Activated CD4-positive, alpha-beta T cell treated with anti-CD3 and anti-CD28 coated beads for 48 hours (primary cell): ENCODE data around the gene AXIN1.

ENCODE experiments used
- DNase-seq: peaks from one replicate; pipeline ENCODE4 v3.0.0-alpha.2; 2020

AXIN1 gene

GRCh38 chr16:325375-326145 is 27.0 kb downstream of the AXIN1 start:
- no peak for DNase-seq

DNA sequence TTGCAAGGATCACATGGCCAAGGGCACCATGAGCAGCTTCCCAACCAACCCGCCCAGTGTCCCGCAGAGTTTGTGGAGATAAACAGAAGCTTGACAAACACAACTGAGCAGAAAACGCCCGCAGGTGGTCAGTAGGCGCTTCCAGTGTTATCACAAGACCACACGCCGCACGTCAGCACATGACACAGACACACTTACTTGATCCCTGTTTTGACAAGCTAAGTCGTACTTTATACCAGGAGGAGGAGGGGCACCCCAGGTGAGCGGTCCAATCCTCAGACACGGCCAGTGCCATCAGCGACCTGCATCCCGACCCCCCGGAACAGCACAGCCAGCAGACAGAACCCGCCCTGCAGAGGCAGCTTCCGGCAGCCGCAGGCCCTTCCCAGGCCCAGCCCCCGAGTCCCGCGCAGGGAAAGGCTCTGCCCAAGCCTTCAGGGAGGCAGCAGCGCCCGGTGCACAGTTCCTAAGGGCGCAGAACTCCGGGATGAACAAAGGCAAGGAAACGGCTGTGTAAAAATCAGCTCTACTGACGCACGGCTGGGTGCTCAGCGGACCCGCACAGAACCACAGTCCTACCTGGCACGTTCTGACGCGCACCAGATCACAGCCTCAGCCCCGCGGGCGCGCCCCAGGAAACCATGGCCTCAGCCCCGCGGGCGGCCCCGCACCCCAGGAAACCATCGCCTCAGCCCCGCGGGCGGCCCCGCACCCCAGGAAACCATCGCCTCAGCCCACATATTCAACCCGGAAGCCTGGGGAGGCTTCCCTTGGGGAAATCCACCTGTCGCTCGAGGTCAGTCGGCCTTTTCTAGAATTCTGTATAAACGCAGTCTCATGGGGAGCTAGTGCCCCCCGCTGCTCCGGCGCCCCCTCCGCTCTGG is 27.8 kb downstream of the AXIN1 start:
- DNase-seq = peak; percentile 55

GRCh38 chr16:324201-324450 is 28.4 kb downstream of the AXIN1 start:
- no peak for DNase-seq

DNA sequence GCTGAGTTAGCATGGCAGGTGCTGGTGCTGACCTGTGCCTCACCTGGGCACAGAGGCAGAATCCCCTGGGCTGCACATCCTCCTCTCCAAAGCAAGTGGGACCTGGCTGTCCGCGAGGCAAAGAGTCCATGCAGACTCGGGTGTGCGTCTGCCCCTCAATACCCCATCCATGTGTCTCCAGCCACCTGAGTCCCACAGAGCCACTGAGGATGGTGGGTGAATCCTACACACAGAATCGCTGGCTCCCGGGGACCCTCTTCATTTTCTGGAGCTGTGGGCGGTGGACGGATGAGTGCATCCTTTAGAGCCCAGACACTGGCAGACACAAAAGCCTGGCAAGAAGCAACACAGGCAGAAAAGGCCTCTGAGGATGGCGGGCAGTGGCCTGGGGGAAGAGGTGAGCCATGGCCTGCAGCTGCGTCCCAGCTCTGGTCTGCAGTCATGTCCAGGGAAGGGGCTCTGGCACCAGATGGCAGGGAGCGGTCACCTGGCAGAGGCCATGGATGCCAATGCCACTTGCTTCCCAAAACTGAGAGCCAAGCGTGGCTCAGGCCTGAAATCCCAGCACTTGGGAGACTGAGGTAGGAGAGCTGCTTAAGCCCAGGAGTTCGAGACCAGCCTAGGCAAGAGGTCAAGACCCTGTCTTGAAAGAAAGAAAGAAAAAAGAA is 29.9 kb downstream of the AXIN1 start:
- DNase-seq = no peak

GRCh38 chr16:321532-321931 is 31.0 kb downstream of the AXIN1 start:
- no peak for DNase-seq

DNA sequence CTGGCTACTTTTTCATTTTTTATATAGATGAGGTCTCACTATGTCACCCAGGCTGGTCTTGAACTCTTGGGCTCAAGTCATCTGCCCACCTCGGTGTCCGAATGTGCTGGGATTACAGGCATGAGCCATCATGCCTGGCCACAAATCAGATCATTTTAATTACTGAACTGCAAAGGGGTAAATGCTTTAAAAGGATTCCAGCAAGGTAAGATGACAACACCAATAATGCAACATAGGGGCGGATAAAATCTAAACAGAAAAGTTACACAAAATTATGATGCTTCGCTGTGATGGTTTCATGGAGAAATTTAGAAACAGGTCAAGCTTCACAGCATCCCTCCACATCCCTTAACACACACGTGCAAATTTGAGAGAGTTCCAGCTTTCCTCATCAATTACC is 32.3 kb downstream of the AXIN1 start:
- no peak for DNase-seq

GRCh38 chr16:318628-319027 is 33.9 kb downstream of the AXIN1 start:
- DNase-seq = no peak

- DNase-seq = no peak
These were observed 34.9 kb downstream of the AXIN1 start for GRCh38 chr16:317583-317982.

- DNase-seq = no peak
These were observed 35.6 kb downstream of the AXIN1 start for GRCh38 chr16:316741-317464.

DNA sequence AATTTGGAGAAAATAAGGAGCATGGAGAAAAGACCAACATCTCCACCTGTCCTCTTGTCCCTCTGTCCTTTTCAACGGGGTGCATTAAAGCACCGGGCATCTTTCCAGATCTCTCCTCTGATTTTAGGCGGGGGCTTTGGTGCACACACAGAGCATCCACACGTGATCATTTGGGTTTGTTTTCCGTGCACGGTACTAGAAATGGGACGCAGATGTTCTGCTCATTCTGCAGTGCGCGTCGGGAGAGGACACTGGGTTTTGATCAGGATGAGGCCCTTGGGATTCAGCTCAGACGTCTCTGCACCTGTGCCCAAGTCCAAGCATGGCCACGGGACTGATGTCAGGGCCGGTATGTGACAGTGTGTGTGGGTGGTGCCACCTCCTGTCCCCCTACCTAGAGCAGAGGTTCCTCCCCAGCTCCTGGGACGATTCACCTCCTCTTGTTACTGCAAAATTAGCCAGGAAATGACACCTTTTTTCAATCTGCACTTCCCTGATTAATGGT is 37.7 kb downstream of the AXIN1 start:
- no peak for DNase-seq

- DNase-seq = no peak
These were observed 38.2 kb downstream of the AXIN1 start for GRCh38 chr16:314351-314750.

GRCh38 chr16:311725-312124 is 40.8 kb downstream of the AXIN1 start:
- DNase-seq = no peak

DNA sequence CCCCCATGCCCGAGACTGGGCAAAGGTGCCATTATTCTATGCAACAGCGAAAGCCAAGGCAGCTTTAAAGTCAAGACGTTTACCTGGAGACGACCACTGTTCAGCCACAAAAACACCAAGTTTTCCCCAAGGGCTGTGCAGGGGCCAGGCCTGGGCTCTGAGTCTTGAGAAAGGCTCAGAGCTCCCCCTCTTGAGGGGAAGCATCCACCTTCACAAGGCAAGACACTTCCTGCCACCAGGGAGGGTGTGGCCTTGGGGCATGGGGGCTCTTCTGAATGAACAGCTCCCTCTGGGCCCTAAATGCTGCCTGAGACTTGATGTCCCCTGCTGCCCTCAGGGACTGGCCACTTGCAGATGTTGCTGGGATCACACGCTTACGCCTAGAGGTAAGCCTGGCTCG is 43.0 kb downstream of the AXIN1 start:
- no peak for DNase-seq

DNA sequence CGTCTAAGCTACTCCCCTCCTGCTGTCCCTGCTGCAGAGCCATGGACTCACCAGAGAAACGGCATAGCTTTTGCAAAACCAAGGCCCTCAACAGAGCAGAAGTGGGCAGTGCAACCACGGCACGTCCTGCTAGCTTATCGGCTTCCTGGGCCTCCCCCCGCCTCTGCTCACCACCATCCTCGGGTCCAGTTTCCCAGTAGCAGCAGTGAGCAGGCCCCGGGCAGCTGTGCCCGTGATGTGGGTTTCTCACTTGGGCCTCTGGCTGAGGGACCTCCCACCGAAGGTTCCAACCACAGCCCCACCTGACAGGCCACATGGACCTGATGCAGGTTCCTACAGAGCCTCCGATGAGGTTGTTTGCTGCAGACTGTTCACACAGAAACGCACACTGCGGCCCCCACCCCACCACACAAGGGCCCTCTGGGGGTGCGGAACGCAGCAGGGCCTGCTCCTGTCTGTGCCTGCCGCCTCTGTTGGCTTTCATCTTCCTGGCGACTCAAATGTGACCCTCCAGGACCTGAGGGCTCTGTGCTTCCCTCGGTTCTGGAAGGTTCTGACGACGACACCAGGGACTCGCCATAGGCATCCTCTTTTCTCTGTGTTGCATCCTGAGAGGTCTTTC is 44.7 kb downstream of the AXIN1 start:
- DNase-seq = no peak

DNA sequence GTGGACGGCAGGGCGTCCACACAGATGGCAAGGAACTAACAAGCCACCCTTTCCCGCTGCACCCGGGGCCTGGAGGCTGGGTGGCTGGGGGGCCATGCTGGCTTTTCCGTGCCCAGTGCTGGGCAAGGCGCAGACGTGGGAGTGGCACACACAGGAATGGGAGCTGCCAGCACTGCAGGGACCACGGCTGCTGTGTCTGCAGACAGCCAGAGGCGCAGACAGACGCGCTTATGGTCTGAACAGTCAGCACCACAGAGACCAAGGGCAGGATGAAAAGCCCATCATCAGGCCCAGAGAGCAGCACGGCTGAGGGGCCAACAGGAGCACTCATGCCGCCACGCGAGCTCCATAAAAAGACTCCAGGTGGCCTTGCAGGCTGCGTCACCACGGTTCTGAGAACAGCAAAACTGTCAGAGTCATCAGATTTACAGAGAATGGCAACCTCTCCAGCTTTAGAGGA is 45.6 kb downstream of the AXIN1 start:
- no peak for DNase-seq

- DNase-seq = no peak
These were observed 46.5 kb downstream of the AXIN1 start for GRCh38 chr16:305916-306626.

DNA sequence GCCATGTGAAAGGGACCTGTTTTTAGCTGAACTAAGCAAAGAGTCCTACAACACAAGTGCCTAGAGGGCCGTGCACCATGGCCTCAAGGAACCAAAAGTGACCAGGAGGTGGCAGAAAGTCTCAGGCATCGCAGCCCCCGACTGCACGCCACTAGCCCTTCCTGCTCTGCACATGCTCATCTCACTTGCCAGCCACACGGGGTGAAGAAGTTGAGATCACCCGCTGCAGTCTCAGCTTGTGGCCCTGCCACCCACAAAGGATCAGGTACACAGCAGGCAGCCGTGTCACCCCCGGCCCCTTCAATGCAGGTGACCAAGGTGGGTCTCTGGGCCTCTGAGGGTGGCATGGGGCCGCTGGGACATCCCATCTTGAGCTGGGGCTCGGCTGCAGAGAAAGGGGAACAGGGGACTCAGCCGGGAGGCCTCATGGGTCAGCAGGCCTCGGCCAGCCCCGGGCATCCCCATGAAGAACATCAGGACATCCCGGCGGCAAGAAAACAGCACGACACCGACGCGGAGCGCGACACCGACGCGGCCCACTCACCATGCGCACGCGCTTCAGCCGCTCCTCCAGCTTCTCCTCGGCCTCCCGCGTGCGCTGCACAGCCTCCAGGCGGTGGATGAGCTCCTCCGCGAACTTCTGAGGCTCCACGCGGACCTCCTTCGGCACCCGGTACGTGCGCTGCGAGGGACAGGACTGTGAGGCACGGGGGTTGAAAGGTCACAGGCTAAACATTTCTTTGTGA is 48.6 kb downstream of the AXIN1 start:
- no peak for DNase-seq

DNA sequence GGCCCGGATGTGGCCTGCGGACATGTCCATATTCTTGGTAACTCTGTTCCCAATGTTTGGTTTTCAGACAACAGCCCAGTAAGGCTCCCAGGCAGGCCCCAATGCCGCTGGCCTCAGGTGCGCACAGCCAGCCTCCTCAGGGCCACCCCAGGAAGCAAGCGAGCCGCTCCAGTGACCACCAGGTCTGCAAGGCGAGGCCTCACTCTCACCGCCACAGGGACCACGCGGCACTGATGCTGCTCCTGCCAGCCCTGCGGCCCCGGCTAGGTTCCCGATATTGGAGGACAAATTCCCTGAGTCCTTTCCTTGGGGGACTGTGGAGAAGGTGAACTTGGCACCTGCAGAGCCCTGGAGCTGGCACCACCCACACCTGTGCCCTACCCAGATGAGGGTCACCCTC is 50.6 kb downstream of the AXIN1 start:
- DNase-seq = no peak

- no peak for DNase-seq
These were observed 51.3 kb downstream of the AXIN1 start for GRCh38 chr16:301235-301634.

DNA sequence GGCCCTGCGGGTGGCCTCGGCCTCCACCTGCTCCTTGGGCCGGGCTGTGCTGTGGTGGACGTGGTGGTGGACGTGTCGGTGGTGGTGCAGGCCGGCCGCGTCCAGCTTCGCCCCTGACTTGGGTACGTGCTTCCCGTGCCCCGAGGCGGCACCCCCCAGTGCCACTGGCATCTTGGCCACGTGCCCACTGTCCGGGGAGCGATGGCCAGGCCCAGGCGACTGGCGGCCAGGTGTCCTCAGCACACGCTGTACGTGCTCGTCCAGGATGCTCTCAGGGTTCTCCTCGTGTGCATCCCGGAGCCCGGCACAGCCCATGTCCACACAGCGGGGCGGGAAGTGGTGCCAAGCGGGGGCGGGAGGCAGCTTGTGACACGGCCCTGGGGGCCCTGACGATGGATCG is 54.7 kb downstream of the AXIN1 start:
- no peak for DNase-seq
